Measurements from ENCODE around the gene PLD4.

PLD4 gene

GRCh38 chr14:104980611-104981531 is 56.2 kb downstream of the PLD4 start:
- no peak for TF ChIP-seq CTCF (IDR thresholded peaks at IDR 0.05; ENCODE audit: low read length, missing control alignments)
- no peak overlapping the region for H3K4me3 ChIP-seq (replicated peaks; ENCODE audit: low read depth, low read length)
- no peak for DNase-seq (ENCODE audit: low read depth)

GRCh38 chr14:104981699-104982541 is 57.2 kb downstream of the PLD4 start:
- no peak for DNase-seq (ENCODE audit: low read depth)
- no peak for TF ChIP-seq CTCF (IDR thresholded peaks at IDR 0.05; ENCODE audit: low read length, missing control alignments)
- H3K4me3 ChIP-seq (replicated peaks; ENCODE audit: low read depth, low read length), result no peak overlapping the region

- H3K4me3 ChIP-seq (replicated peaks; ENCODE audit: low read depth, low read length), result no peak overlapping the region
- no peak for TF ChIP-seq CTCF (IDR thresholded peaks at IDR 0.05; ENCODE audit: low read length, missing control alignments)
- no peak for DNase-seq (ENCODE audit: low read depth)
Observed at GRCh38 chr14:104982548-104983230, 58.0 kb downstream of the PLD4 start.
